Testis (tissue), 2 donors: Measurements from ENCODE around the gene BLCAP.

Experiments used
- CTCF ChIP-seq, 3 experiments: fragments of 450-650 bp in 2 of 3; fragments of 200-600 bp in 1 of 3; sonication (generic) in 1 of 3; IDR thresholded peaks; one replicate each; pipeline ENCODE4 v1.5.1; 2016 to 2019; ENCODE audit warnings: antibody characterized with exemption in 3 of 3, mild to moderate bottlenecking in 2 of 3, moderate library complexity in 1 of 3
- POLR2A ChIP-seq: fragments of 450-650 bp; IDR thresholded peaks from one replicate; pipeline ENCODE4 v1.6.1; 2017; ENCODE audit warnings: antibody characterized with exemption, mild to moderate bottlenecking, moderate library complexity

GRCh38 chr20:37566590-37567330 lies 39.1 kb upstream of the BLCAP start:
- no peak for TF ChIP-seq POLR2A
- no peak for TF ChIP-seq CTCF (IDR thresholded peaks at IDR 0.05)
